ENCODE measurements around the gene SERTAD2. TPM values are rescaled to one million over a fixed set of nuclear protein-coding genes. Genes with fewer than 3 reads are reported as not detected.

SERTAD2 gene
- total RNA-seq, 1 experiment from 2014 or later, result 19.8 TPM

DNA sequence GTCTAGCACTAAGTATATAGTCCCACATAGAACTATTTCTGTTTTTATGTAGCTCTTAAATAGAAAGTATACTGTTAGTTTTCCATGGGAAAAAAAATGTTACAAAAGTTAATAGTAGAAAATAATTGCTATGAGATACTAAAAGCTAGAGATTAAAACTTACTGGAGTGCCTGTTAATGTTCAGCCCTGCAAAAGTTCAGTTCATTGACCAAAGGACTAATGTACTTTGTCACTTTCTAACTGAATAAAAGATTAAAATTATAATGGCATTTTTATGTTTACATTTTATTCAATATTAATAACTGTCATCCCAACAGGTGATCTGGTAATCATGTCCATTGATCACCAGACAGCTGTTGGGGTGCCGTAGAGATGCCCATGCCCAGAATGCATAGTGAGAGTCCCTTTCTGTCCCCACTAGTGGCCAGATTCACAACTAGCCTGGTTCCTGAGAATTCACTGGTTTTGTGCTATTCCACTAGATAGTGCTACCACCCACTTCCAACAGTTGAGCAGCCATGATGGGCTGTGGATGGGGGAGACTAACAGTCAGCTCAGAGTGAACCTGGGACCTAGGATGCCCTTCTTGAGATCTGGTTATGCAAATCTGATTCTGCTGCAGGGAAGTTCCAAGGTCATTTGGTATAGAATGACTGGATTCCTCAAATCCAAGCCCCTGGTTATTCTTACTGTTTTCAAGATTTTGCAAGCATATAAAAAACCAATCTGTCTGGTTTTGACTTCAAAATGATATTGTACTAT is 71.8 kb downstream of the SERTAD2 start:
- Histone ChIP-seq H2AFZ (ENCODE audit: low read length) (no peak overlapping the region), H3K27ac (ENCODE audit: low read length) (no peak overlapping the region), H3K27me3 (ENCODE audit: low read length) (no peaks in the 10 kb centered on the region), H3K9me2 (replicated peaks; ENCODE audit: low read length) (no peaks in the 10 kb centered on the region), H3K4me2 (ENCODE audit: low read length) (no peak overlapping the region), H3K79me2 (ENCODE audit: low read length) (no peaks in the 10 kb centered on the region), H3K4me3 (ENCODE audit: low read length) (no peak overlapping the region), H3K9me3 (ENCODE audit: low read length) (no peaks in the 10 kb centered on the region), H3K4me1 (ENCODE audit: insufficient read depth, low read length) (no peaks in the 10 kb centered on the region), H3K9ac (ENCODE audit: low read length) (no peak overlapping the region), H3K36me3 (ENCODE audit: low read depth, low read length) (no peaks in the 10 kb centered on the region; the same call in 1 of the 2 replicates), H4K20me1 (ENCODE audit: low read length) (no peaks in the 10 kb centered on the region), H3F3A (ENCODE audit: low read length, unreplicated experiment) (no peaks in the 10 kb centered on the region)
- ChIA-PET POLR2A (ENCODE audit: unreplicated experiment) (no interaction called here), CTCF (no interaction called here)
- TF ChIP-seq EZH2 (IDR thresholded peaks at IDR 0.05; ENCODE audit: low read length, unreplicated experiment) (no peak), EZH2phosphoT487 (IDR thresholded peaks at IDR 0.05; ENCODE audit: borderline replicate concordance, low read length) (no peak)
- TF ChIP-seq, protein P1, sequence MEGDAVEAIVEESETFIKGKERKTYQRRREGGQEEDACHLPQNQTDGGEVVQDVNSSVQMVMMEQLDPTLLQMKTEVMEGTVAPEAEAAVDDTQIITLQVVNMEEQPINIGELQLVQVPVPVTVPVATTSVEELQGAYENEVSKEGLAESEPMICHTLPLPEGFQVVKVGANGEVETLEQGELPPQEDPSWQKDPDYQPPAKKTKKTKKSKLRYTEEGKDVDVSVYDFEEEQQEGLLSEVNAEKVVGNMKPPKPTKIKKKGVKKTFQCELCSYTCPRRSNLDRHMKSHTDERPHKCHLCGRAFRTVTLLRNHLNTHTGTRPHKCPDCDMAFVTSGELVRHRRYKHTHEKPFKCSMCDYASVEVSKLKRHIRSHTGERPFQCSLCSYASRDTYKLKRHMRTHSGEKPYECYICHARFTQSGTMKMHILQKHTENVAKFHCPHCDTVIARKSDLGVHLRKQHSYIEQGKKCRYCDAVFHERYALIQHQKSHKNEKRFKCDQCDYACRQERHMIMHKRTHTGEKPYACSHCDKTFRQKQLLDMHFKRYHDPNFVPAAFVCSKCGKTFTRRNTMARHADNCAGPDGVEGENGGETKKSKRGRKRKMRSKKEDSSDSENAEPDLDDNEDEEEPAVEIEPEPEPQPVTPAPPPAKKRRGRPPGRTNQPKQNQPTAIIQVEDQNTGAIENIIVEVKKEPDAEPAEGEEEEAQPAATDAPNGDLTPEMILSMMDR (conservative IDR thresholded peaks at IDR 0.05; ENCODE audit: low read depth, low read length), result no peak
- DNase-seq (no peak), ATAC-seq (no peak)
- no TSS peak for BruUV-seq (replicated peaks)
- intact Hi-C loops (cut with micrococcal nuclease), result no loop called here

Other genes starting within 250 kb of the SERTAD2 start
- gene LGALSL, start 199.8 kb downstream of the SERTAD2 start, total RNA-seq (2014; rRNA removed), result 12.1 and 16.0 TPM in 2 replicates
- 18.9 and 26.6 TPM in 2 replicates for gene AFTPH, start 129.6 kb downstream of the SERTAD2 start, total RNA-seq (2014; rRNA removed)

Data from PC-3 (cell line).